Stimulated activated CD8-positive, alpha-beta memory T cell treated with anti-CD3 and anti-CD28 coated beads, Interleukin-4, amount 100 ng/mL, for 4 hours (primary cell): ENCODE results near the gene CCDC86.
A peak's percentile ranks its signal among the peaks of the same experiment; 100 is the strongest.

Experiments used
- DNase-seq, 2 donors: peaks; one replicate each; pipeline ENCODE4 v3.0.0-alpha.2; 2020; ENCODE audit warnings: low read depth in 2 of 2, low spot score in 1 of 2

The CCDC86 gene

GRCh38 chr11:60868682-60869450, 27.0 kb downstream of the CCDC86 start:
- no peak for DNase-seq

DNA sequence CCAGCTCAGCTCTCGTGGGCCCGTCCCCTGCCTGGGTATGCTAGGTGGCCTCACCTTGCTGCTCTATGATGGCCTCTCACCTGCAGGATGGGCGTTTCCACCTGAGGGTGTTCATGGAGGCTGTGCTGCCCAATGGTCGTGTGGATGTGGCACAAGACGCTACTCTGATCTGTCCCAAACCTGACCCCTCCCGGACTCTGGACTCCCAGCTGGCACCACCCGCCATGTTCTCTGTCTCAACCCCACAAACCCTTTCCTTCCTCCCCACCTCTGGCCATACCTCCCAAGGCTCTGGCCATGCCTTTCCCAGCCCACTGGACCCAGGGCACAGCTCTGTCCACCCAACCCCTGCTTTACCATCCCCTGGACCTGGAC, 27.5 kb downstream of the CCDC86 start:
- DNase-seq: no peak

DNA sequence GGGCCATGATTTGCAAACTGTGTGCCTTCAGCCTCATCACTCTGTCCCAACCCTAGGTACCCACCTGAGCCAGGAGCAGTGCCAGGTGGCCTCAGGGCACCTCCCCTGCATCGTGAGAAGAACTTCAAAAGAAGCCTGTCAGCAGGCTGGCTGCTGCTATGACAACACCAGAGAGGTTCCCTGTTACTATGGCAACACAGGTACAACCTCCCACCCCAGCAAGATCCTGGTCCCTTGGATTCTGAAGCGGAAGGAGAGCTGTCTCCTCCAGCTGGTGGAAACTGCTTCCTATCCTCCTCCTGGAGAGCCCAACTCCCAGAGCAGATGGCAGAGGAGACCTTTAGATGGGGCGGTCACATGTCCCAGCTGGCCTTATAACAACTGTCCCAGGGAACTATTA, 28.4 kb downstream of the CCDC86 start:
- DNase-seq: no peak

- no peak for DNase-seq
Measured at GRCh38 chr11:60870733-60871377, 28.9 kb downstream of the CCDC86 start.

DNA sequence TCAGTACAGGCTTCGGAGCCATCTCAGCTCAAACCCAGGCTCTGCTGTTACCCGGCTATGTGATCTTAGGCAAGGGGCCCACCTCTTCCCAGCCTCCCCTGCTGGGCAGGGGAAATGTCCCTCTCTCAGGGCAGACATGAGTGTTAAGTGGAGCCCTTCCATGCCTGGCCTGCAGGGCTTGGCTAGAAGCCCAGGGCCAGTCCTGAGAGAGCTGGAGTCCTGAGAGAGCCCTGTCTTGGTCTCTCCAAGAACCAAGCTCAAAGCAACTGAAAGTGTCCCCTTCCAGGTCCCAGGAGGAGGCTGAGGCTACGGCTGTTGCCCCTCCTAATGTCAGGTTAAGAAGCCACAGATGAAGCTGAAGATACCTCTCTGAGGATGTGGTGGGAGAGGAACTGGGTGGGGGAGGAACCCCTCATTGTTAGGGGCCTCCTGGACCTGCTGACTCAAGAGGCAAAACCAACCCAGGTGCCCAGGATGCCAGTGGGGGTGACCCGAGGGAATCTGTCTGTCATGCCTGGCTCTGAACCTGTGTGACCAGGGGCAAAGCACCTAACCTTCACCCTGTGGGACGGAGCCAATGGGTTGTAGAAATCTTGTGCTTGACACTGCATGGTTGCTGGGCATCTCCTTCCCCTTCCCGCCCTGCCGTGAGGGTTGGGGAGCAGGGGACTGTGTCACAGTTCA, 29.6 kb downstream of the CCDC86 start:
- no peak for DNase-seq

DNA sequence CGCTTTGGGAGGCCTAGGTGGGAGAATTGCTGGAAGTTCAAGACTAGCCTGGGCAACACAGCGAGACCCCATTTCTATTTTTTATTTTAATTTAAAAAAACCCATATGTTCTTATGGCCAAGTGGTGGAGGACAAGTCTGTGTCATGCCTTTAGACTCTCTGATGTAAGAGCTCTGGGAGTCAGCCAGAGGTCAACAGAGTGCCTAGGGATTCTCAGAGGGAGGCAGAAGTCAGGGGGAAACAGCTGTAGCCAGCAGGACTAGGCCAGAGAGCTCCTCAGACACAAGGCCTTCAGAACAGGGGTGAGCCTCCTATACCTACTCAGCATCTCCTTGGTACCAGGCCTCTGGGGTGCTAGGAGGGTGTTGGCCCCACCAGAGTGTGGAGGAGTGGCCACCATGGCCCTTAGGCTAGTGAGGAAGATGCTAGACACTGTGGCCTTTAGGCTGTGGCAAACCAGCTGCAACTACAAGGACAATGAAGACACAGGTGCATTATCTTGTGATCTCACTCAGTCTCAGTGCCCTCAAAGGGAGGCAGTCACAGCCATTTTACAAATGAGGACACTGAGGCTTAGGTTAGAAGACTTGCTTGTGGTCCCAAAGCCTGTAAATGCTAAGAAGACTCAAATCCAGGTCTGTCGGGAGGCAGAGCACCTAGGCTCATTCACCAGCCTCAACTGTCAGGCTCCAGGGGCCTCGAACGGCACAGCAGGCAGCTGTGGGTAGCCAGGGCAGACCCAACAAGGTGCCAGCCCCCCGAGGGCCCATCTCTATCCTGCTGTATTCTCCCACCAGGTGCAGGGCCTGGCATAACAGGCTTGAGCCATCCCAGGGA, 30.4 kb downstream of the CCDC86 start:
- DNase-seq: no peak

GRCh38 chr11:60872961-60873524, 31.1 kb downstream of the CCDC86 start:
- no peak for DNase-seq

GRCh38 chr11:60873533-60873932, 31.6 kb downstream of the CCDC86 start:
- no peak for DNase-seq

- no peak for DNase-seq
Measured at GRCh38 chr11:60874421-60875365, 32.8 kb downstream of the CCDC86 start.

- DNase-seq: no peak
Measured at GRCh38 chr11:60875366-60876167, 33.7 kb downstream of the CCDC86 start.

DNA sequence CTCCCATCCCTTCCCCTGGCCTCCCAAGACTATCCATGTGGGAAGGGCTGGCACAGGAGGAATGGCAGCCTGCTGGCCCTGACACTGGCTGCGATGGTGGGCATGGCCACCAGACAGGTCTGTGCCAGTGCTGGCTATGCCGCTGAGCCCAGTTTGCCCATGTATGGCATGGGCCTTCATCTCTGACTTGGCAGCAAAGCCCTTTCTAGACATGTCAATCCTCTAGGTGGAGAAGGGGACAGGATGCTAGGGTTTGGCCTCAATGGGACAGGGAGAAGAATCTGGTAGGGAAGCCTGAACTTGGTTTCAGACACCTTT, 34.2 kb downstream of the CCDC86 start:
- DNase-seq: no peak

GRCh38 chr11:60878245-60879101, 36.6 kb downstream of the CCDC86 start:
- no peak for DNase-seq

DNA sequence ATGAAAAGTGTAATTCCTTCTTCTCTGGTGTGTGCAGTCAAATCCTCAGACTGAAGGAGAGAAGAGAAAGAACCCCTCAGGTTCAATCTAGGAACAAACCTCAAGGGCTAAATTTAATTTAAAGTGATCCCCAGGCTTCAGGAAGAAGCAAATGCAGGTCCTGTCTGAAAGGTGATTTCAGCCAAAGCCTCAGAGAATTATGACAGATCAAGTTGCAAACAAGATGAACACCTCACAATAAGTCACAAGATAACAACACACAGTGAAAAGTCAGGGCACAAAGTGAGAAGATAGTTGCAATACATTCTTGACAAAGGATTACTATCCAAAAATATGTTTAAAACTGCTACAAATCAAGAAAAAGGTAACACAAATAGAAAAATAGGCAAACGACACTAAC, 37.2 kb downstream of the CCDC86 start:
- no peak for DNase-seq

DNA sequence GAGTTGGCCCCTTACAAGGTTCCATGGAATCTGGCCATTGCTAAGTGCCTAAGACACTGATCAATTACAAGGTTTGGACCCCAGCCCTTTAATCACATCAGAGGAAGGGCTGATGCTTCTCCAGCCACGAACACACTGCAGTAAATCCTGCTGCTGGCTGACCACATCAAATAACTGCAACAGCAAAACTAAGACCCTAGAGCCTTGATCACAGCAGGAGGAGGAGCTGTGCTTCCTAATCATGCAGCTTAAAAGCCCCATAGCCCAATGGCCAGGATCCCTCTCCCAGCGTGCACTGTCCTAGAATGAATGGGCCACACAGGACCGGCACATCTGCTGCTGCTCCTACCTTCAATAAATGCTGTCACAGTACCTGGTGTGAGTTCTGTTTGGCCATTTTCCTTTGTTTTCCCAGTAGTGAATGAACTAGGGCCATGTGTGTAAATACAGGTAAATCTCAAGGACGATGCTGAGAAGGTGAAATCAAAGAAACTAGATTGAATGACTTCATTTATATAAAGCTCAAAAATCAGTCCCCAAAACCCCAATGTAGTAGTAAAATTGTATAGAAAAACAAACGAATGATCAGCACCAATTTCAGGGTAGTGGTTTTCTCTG, 38.2 kb downstream of the CCDC86 start:
- no peak for DNase-seq

- no peak for DNase-seq
Measured at GRCh38 chr11:60880643-60881282, 38.9 kb downstream of the CCDC86 start.

DNA sequence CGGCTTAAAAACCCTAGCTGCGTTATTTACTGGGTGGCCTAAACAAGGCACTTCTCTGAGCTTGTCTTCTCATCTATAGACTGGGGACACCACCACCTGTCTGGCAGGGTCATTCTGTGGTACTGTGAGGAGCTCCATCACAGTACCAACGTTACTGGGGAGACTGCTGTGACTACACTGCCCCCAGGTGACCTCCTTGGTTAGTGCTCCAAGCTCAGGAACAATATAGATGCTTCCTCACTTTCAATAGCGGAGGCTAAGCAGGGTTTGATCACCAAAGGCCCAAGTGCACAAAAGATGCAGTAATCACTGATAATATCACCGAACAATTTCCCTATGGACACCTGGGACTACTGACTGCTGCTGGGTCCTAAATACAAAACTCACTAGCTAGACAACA, 45.6 kb downstream of the CCDC86 start:
- peak in 1 of 2 donors; percentile 24 for DNase-seq

GRCh38 chr11:60889869-60890311, 48.0 kb downstream of the CCDC86 start:
- no peak for DNase-seq
